ENCODE data around the gene GLYATL1B. TPM values are rescaled to one million over a fixed set of nuclear protein-coding genes. Genes with fewer than 3 reads are reported as not detected.

The GLYATL1B gene
- polyA plus RNA-seq, 1 donor from 2014 or later, result not detected

DNA sequence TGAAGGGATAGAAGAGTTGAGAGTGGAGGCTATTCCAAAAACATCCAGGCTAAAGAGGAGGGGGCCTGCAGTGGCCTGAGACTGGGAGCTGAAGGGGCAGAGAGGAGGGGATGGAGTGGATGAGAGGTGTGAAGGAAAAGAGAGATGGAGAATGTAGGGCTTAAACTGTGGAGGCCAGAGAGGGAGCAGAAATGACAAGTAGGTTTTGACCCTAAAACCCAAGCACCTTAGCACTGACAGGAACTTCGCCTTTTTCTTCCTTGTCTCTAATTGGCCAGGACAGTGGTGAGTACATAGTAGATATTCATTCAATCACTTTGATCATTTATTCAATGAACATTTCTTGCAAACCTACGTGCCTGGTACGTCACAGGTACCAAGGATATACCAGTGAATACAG lies 28.2 kb downstream of the GLYATL1B start:
- no peaks in the 10 kb centered on the region for H3F3A ChIP-seq (ENCODE audit: insufficient read depth, low read length, poor library complexity, severe bottlenecking)
- H2AFZ ChIP-seq (ENCODE audit: low read depth, low read length), result no peak overlapping the region
- no peaks in the 10 kb centered on the region for H3K36me3 ChIP-seq (ENCODE audit: insufficient read depth, low read length)
- no peaks in the 10 kb centered on the region for H3K27me3 ChIP-seq (ENCODE audit: insufficient read depth, low read depth, low read length)
- H3K4me3 ChIP-seq (ENCODE audit: low read length), result no peak overlapping the region
- H3K4me2 ChIP-seq (ENCODE audit: low read length), result no peak overlapping the region
- H3K79me2 ChIP-seq (replicated peaks; ENCODE audit: insufficient read depth, low read length), result no peaks in the 10 kb centered on the region
- no peak overlapping the region for H3K9ac ChIP-seq (ENCODE audit: low read length)
- H3K9me2 ChIP-seq (ENCODE audit: insufficient read depth, low read length), result no peaks in the 10 kb centered on the region
- peaks cover 7% of the 10 kb centered on the region for H3K9me3 ChIP-seq (ENCODE audit: low read length)
- no peak overlapping the region for H3K27ac ChIP-seq (ENCODE audit: low read length)
- TF ChIP-seq TAF1 (IDR thresholded peaks at IDR 0.05; ENCODE audit: low read depth) (no peak), RAD21 (conservative IDR thresholded peaks at IDR 0.05) (no peak), POLR2AphosphoS5 (IDR thresholded peaks at IDR 0.05) (no peak), SMC3 (conservative IDR thresholded peaks at IDR 0.05; ENCODE audit: poor library complexity) (no peak), MXI1 (conservative IDR thresholded peaks at IDR 0.05; ENCODE audit: poor library complexity, severe bottlenecking) (no peak), EP300 (conservative IDR thresholded peaks at IDR 0.05; ENCODE audit: poor library complexity, severe bottlenecking) (no peak), EZH2 (IDR thresholded peaks at IDR 0.05; ENCODE audit: borderline replicate concordance, insufficient read depth, low read length, poor library complexity, severe bottlenecking) (no peak)
- TF ChIP-seq, protein P1, sequence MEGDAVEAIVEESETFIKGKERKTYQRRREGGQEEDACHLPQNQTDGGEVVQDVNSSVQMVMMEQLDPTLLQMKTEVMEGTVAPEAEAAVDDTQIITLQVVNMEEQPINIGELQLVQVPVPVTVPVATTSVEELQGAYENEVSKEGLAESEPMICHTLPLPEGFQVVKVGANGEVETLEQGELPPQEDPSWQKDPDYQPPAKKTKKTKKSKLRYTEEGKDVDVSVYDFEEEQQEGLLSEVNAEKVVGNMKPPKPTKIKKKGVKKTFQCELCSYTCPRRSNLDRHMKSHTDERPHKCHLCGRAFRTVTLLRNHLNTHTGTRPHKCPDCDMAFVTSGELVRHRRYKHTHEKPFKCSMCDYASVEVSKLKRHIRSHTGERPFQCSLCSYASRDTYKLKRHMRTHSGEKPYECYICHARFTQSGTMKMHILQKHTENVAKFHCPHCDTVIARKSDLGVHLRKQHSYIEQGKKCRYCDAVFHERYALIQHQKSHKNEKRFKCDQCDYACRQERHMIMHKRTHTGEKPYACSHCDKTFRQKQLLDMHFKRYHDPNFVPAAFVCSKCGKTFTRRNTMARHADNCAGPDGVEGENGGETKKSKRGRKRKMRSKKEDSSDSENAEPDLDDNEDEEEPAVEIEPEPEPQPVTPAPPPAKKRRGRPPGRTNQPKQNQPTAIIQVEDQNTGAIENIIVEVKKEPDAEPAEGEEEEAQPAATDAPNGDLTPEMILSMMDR (IDR thresholded peaks at IDR 0.05; ENCODE audit: poor library complexity, severe bottlenecking), result no peak
- TF ChIP-seq, protein P2, sequence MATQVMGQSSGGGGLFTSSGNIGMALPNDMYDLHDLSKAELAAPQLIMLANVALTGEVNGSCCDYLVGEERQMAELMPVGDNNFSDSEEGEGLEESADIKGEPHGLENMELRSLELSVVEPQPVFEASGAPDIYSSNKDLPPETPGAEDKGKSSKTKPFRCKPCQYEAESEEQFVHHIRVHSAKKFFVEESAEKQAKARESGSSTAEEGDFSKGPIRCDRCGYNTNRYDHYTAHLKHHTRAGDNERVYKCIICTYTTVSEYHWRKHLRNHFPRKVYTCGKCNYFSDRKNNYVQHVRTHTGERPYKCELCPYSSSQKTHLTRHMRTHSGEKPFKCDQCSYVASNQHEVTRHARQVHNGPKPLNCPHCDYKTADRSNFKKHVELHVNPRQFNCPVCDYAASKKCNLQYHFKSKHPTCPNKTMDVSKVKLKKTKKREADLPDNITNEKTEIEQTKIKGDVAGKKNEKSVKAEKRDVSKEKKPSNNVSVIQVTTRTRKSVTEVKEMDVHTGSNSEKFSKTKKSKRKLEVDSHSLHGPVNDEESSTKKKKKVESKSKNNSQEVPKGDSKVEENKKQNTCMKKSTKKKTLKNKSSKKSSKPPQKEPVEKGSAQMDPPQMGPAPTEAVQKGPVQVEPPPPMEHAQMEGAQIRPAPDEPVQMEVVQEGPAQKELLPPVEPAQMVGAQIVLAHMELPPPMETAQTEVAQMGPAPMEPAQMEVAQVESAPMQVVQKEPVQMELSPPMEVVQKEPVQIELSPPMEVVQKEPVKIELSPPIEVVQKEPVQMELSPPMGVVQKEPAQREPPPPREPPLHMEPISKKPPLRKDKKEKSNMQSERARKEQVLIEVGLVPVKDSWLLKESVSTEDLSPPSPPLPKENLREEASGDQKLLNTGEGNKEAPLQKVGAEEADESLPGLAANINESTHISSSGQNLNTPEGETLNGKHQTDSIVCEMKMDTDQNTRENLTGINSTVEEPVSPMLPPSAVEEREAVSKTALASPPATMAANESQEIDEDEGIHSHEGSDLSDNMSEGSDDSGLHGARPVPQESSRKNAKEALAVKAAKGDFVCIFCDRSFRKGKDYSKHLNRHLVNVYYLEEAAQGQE (IDR thresholded peaks at IDR 0.05; ENCODE audit: borderline replicate concordance), result no peak
- no peaks in the 10 kb centered on the region for H4K20me1 ChIP-seq (ENCODE audit: insufficient read depth)

DNA sequence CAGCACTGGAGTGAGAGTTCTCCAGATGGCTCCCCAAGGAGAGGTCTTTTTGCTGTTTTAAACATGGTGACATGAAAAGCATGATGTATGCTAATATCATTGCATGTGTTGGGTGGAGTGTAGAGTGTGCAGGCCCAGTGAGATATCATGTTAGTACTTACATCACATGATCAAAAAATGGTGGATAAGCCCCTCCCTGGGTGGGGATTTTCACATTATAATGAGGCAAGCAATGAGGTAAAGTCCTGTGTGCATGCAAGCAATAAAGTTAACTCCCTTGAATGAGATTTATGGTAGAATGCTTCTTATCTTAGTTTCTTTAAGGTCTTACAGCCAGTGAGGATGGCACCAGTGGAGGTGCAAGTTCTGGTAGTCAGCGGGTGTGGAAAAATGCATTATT lies 29.4 kb downstream of the GLYATL1B start:
- Histone ChIP-seq H3K27ac (ENCODE audit: low read length) (no peak overlapping the region), H2AFZ (ENCODE audit: low read depth, low read length) (no peak overlapping the region), H3K9me2 (ENCODE audit: insufficient read depth, low read length) (no peaks in the 10 kb centered on the region), H3F3A (ENCODE audit: insufficient read depth, low read length, poor library complexity, severe bottlenecking) (no peaks in the 10 kb centered on the region), H4K20me1 (ENCODE audit: insufficient read depth) (no peaks in the 10 kb centered on the region), H3K79me2 (replicated peaks; ENCODE audit: insufficient read depth, low read length) (no peaks in the 10 kb centered on the region), H3K9ac (ENCODE audit: low read length) (no peak overlapping the region), H3K9me3 (ENCODE audit: low read length) (peaks cover 7% of the 10 kb centered on the region), H3K4me3 (ENCODE audit: low read length) (no peak overlapping the region), H3K36me3 (ENCODE audit: insufficient read depth, low read length) (no peaks in the 10 kb centered on the region), H3K4me2 (ENCODE audit: low read length) (no peak overlapping the region), H3K27me3 (ENCODE audit: insufficient read depth, low read depth, low read length) (no peaks in the 10 kb centered on the region)
- TF ChIP-seq EP300 (conservative IDR thresholded peaks at IDR 0.05; ENCODE audit: poor library complexity, severe bottlenecking), result no peak
- TF ChIP-seq, protein P1 (IDR thresholded peaks at IDR 0.05; ENCODE audit: poor library complexity, severe bottlenecking), result no peak
- TF ChIP-seq TAF1 (IDR thresholded peaks at IDR 0.05; ENCODE audit: low read depth), result no peak
- TF ChIP-seq, protein P2 (IDR thresholded peaks at IDR 0.05; ENCODE audit: borderline replicate concordance), result no peak
- no peak for TF ChIP-seq RAD21 (conservative IDR thresholded peaks at IDR 0.05)
- no peak for TF ChIP-seq POLR2AphosphoS5 (IDR thresholded peaks at IDR 0.05)
- no peak for TF ChIP-seq SMC3 (conservative IDR thresholded peaks at IDR 0.05; ENCODE audit: poor library complexity)
- no peak for TF ChIP-seq MXI1 (conservative IDR thresholded peaks at IDR 0.05; ENCODE audit: poor library complexity, severe bottlenecking)
- no peak for TF ChIP-seq EZH2 (IDR thresholded peaks at IDR 0.05; ENCODE audit: borderline replicate concordance, insufficient read depth, low read length, poor library complexity, severe bottlenecking)
